B cell (primary cell): ENCODE results near the gene CDS1. TPM values are rescaled to one million over a fixed set of nuclear protein-coding genes. Genes with fewer than 3 reads are reported as not detected.
A peak's percentile ranks its signal among the peaks of the same experiment; 100 is the strongest.

ENCODE experiments used
- ATAC-seq: fragments of 200-7000 bp; cut with Tn5 transposase; one replicate; pipeline ENCODE4 v1.10.0; 2021; ENCODE audit warnings: low read depth, mild to moderate bottlenecking, moderate number of reproducible peaks, moderate library complexity
- CTCF ChIA-PET: fragments of 350-600 bp; sonication (Branson Sonifier 250); formaldehyde crosslinking; loops from one replicate; lab custom pipeline; 2021; ENCODE audit warnings: antibody characterized with exemption, inconsistent platforms; lab: Charles Lee
- POLR2A ChIA-PET: fragments of 350-600 bp; sonication (Branson Sonifier 250); formaldehyde crosslinking; loops from one replicate; lab custom pipeline; 2021; ENCODE audit warnings: antibody characterized with exemption; lab: Charles Lee
- DNase-seq: peaks from one replicate; pipeline ENCODE4 v3.0.0; 2013
- H2AFZ ChIP-seq: 2 replicates; pipeline ENCODE4 v1.6.1; 2012; ENCODE audit warnings: mild to moderate bottlenecking, low read depth, low read length; ENCODE audit not compliant: insufficient read depth, poor library complexity, severe bottlenecking
- H3K27ac ChIP-seq, 2 donors: 1 replicate in 1 of 2; 2 replicates in 1 of 2; pipeline ENCODE4 v1.5.1; 2012 to 2013; ENCODE audit warnings: low read length in 2 of 2, mild to moderate bottlenecking in 2 of 2, moderate library complexity in 1 of 2
- H3K27me3 ChIP-seq, 4 experiments: fragments of 200-600 bp in 1 of 4; sonication (generic) in 1 of 4; replicated peaks in 1 of 4; 1 replicate in 2 of 4; 2 replicates in 2 of 4; pipeline versions ENCODE4 v1.6.1 to v1.7.0; 2013 to 2016; ENCODE audit warnings: low read length in 3 of 4, mild to moderate bottlenecking in 2 of 4, mixed read lengths in 1 of 4, moderate library complexity in 1 of 4; ENCODE audit not compliant: insufficient read depth in 4 of 4, control insufficient read depth in 3 of 4; ENCODE audit errors: control extremely low read depth in 1 of 4
- H3K36me3 ChIP-seq, 2 experiments: replicated peaks in 1 of 2; 1 replicate in 1 of 2; 2 replicates in 1 of 2; pipeline versions ENCODE4 v1.6.1 to v1.7.1; 2013; ENCODE audit warnings: low read length in 1 of 2; ENCODE audit not compliant: insufficient read depth in 2 of 2, control insufficient read depth in 1 of 2; ENCODE audit errors: control extremely low read depth in 1 of 2, extremely low read depth in 1 of 2
- H3K4me1 ChIP-seq, 2 donors: fragments of 200-600 bp in 1 of 2; sonication (generic) in 1 of 2; 1 replicate in 1 of 2; 2 replicates in 1 of 2; pipeline versions ENCODE4 v1.5.1 to v1.6.1; 2013 to 2017; ENCODE audit warnings: low read length in 2 of 2; ENCODE audit not compliant: control insufficient read depth in 2 of 2, insufficient read depth in 2 of 2
- H3K4me2 ChIP-seq: replicated peaks from 2 replicates; pipeline ENCODE3; 2012; ENCODE audit warnings: mild to moderate bottlenecking, low read depth, low read length; ENCODE audit not compliant: poor library complexity, severe bottlenecking
- H3K4me3 ChIP-seq, 5 experiments: fragments of 200-600 bp in 1 of 5; sonication (generic) in 1 of 5; 1 replicate in 3 of 5; 2 replicates in 2 of 5; pipeline versions ENCODE4 v1.5.1 to v1.7.0; 2011 to 2016; ENCODE audit warnings: low read length in 4 of 5, mild to moderate bottlenecking in 4 of 5, low read depth in 2 of 5, control low read depth in 1 of 5, moderate library complexity in 1 of 5; ENCODE audit not compliant: insufficient read depth in 1 of 5; ENCODE audit errors: control extremely low read depth in 1 of 5, extremely low read depth in 1 of 5
- H3K79me2 ChIP-seq: fragments of 200-600 bp; sonication (generic); one replicate; pipeline ENCODE4 v1.6.0; 2016; ENCODE audit warnings: low read length; ENCODE audit not compliant: control insufficient read depth, insufficient read depth
- H3K9ac ChIP-seq: fragments of 200-600 bp; sonication (generic); 2 replicates; pipeline ENCODE4 v1.6.1; 2017; ENCODE audit warnings: mild to moderate bottlenecking, low read length, moderate library complexity
- H3K9me3 ChIP-seq, 3 donors: one replicate each; pipeline versions ENCODE4 v1.6.1 to v1.7.1; 2013; ENCODE audit warnings: low read length in 2 of 3; ENCODE audit not compliant: control insufficient read depth in 2 of 3, insufficient read depth in 1 of 3; ENCODE audit errors: control extremely low read depth in 1 of 3
- H4K20me1 ChIP-seq: 2 replicates; pipeline ENCODE4 v1.6.0; 2012; ENCODE audit warnings: mild to moderate bottlenecking, low read length; ENCODE audit not compliant: insufficient read depth, control insufficient read depth, poor library complexity, severe bottlenecking
- H3K27ac Mint-ChIP-seq: one replicate; pipeline ENCODE4 v1.8.0; 2021; ENCODE audit warnings: mixed read lengths
- H3K27me3 Mint-ChIP-seq: one replicate; pipeline ENCODE4 v1.8.0; 2021; ENCODE audit warnings: mixed read lengths
- H3K4me1 Mint-ChIP-seq: one replicate; pipeline ENCODE4 v1.8.0; 2021; ENCODE audit warnings: mixed read lengths
- H3K4me3 Mint-ChIP-seq: one replicate; pipeline ENCODE4 v1.8.0; 2021; ENCODE audit warnings: mixed read lengths
- H3K9me3 Mint-ChIP-seq: one replicate; pipeline ENCODE4 v1.8.0; 2022; ENCODE audit warnings: mixed read lengths; ENCODE audit not compliant: insufficient read depth
- CTCF ChIP-seq: fragments of 200-600 bp; IDR thresholded peaks from one replicate; pipeline ENCODE4 v1.8.0; 2022; ENCODE audit warnings: antibody characterized with exemption, mild to moderate bottlenecking
- EZH2 ChIP-seq: IDR thresholded peaks from 2 replicates; pipeline ENCODE4 v1.6.1; 2012; ENCODE audit warnings: borderline replicate concordance, low read depth, mild to moderate bottlenecking, moderate library complexity, low read length; ENCODE audit not compliant: insufficient read depth, poor library complexity, severe bottlenecking
- WGBS: methylation state at CpG from one replicate; pipeline ENCODE4 v1.1.5; 2013; ENCODE audit warnings: missing lambda C conversion rate; ENCODE audit not compliant: insufficient coverage; 5-methylcytosine and 5-hydroxymethylcytosine counted together
- intact Hi-C: fragments of 100-400 bp; cut with micrococcal nuclease; formaldehyde crosslinking; loops from one replicate; pipeline ENCODE4 v1.10.0; 2022
- polyA minus RNA-seq: library from RNA; depleted of rRNA, polyadenylated mRNA; stranded (reverse); fragments of >200 nt; gene quantifications from 2 replicates; pipeline ENCODE4 v1.2.3, GENCODE V29; 2012
- polyA plus RNA-seq: library from polyadenylated mRNA; depleted of rRNA; stranded (reverse); fragments of >200 nt; gene quantifications from 2 replicates; pipeline ENCODE4 v1.2.3, GENCODE V29; 2012
- total RNA-seq, 2 donors: library from RNA; stranded (reverse); fragments of 120-200 nt in 1 of 2; gene quantifications; 1 replicate in 1 of 2; 2 replicates in 1 of 2; pipeline versions ENCODE4 v1.2.3 to v1.2.4, GENCODE V29; 2013 to 2022

The CDS1 gene
- 0.15 and 0.19 TPM in 2 replicates for total RNA-seq
- total RNA-seq (2013): 0.05 TPM
- polyA plus RNA-seq: 0.03 and 0.04 TPM in 2 replicates
- polyA minus RNA-seq: 0.17 and 0.29 TPM in 2 replicates

- TF ChIP-seq CTCF (no peak), EZH2 (peak; percentile 61)
- ChIA-PET CTCF (no interaction called here), POLR2A (no interaction called here)
- H3K79me2 ChIP-seq: no peaks in the 10 kb centered on the region
- H3K9ac ChIP-seq: peak within 1 kb of the TSS; percentile 65
- peaks cover 0 to 7% (median 0%) of the 10 kb centered on the region in 3 donors for H3K9me3 ChIP-seq
- H2AFZ ChIP-seq: peak within 1 kb of the TSS; percentile 90
- Mint-ChIP-seq H3K4me1 (peaks cover 18% of the 10 kb centered on the region), H3K27ac (peak within 1 kb of the TSS; percentile 38), H3K9me3 (no peaks in the 10 kb centered on the region), H3K4me3 (peak within 1 kb of the TSS; percentile 82), H3K27me3 (peaks cover 63% of the 10 kb centered on the region)
- peak; percentile 53 for ATAC-seq
- H3K4me2 ChIP-seq: peak within 1 kb of the TSS; percentile 97
- no peaks in the 10 kb centered on the region for H3K36me3 ChIP-seq
- intact Hi-C loops: loop anchor here (10.0 kb wide), 1 partner anchor 88 kb away; the partner anchor contains the start of gene NKX6-1
- no peak for DNase-seq
- peaks cover 0 to 48% (median 35%) of the 10 kb centered on the region in 4 experiments for H3K27me3 ChIP-seq
- WGBS: 1% methylated on average over 86 of the region's 88 CpGs
- H3K27ac ChIP-seq: no peak within 1 kb of the TSS
- H3K4me1 ChIP-seq: peaks cover 15 to 19% of the 10 kb centered on the region in 2 donors
- H4K20me1 ChIP-seq: no peaks in the 10 kb centered on the region
- peak within 1 kb of the TSS in 4 of 5 experiments; percentile 40 to 66 (median 60) for H3K4me3 ChIP-seq
Observed at GRCh38 chr4:84582988-84583875, at the start of gene CDS1. CDS1 (plus strand) TSS chr4:84583127; CDS start chr4:84583402, 275 bp downstream.

DNA sequence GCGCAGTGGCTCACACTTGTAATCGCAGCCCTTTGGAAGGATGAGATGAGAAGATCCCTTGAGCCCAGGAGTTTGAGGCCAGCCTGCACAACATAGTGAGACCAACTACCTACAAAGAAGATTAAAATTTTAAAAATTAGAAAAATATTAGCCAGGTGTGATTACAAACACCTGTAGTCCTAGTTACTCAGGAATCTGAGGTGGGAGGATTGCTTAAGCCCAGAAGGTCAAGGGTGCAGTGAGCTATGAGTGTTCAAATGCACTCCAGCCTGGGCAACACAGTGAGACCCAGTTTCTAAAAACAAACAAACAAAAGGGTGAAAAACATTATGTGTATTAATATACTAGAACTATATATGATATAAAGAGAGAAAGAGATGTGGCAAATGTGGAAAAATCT lies 47.0 kb upstream of the CDS1 start:
- ChIA-PET CTCF (no interaction called here), POLR2A (no interaction called here)
- no peak for ATAC-seq

More for the DNA sequence above, 47.0 kb upstream of the CDS1 start:
- Histone ChIP-seq H2AFZ (no peak overlapping the region), H3K4me1 (no peaks in the 10 kb centered on the region), H3K9ac (no peak overlapping the region), H3K27me3 (no peaks in the 10 kb centered on the region), H3K36me3 (no peaks in the 10 kb centered on the region), H3K27ac (no peak overlapping the region), H3K79me2 (no peaks in the 10 kb centered on the region), H3K4me2 (no peak overlapping the region), H3K9me3 (no peaks in the 10 kb centered on the region), H4K20me1 (no peaks in the 10 kb centered on the region), H3K4me3 (no peak overlapping the region)
- Mint-ChIP-seq H3K4me1 (no peaks in the 10 kb centered on the region), H3K27ac (no peak overlapping the region), H3K27me3 (peaks cover 11% of the 10 kb centered on the region), H3K9me3 (peaks cover 3% of the 10 kb centered on the region), H3K4me3 (no peak overlapping the region)
- no peak for TF ChIP-seq CTCF
- TF ChIP-seq EZH2: no peak
- DNase-seq: no peak
- no CpG with 5 or more reads among the region's 2 CpGs for WGBS
- intact Hi-C loops: no loop called here
